LNCAP (cell line): ENCODE measurements around the gene CREB5.

Experiments used
- CTCF ChIP-seq: fragments of 450-650 bp; IDR thresholded peaks from 2 replicates; pipeline ENCODE4 v1.5.1; 2017; ENCODE audit warnings: mild to moderate bottlenecking

CREB5 gene

DNA sequence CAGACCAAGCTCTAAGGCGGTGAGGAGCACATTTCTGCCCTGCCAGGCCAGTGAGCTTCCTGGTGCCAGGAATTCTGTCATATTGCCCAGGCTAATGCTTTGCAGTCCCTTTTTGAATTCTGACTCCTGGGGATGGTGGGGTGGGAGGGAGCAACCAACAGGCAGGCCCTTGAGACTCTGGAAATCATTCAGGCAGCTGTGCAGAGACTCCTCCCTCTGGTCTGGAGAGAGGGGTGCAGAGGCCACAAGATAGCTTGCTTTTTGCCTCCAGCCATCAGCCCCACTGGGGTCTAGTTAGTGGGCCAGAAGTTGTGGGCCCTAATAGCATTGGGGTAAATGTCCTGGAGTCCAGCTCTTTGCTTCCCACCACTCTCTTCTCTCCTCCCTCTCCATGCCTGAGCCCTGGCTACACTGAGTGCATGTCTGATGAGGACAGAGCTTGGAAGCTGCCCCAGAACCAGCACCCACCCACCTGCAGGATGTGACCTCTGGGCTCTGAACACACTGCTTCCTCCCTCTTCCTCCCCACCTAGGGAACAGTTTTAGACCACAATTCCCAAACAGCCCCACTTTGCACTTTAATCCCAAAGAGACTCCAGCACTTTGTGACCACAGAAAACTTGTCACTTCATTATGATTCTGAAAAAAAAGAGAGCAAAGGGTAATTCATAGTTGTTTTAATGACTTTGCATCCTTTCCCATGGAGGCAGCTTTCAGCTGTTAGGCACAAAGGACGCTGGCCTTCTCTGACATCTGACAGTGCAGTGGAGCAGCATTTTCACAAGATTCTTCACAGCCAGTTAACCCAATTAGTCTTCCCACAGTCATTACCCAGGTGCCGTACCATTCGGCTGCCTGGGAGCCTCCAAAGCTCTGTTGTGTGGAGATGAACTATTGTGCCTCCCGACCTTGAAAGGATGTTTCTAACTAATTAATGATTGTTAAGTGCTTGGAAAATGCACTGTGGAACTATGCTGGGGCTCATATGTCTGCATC, 283.3 kb downstream of the CREB5 start:
- no peak for TF ChIP-seq CTCF

DNA sequence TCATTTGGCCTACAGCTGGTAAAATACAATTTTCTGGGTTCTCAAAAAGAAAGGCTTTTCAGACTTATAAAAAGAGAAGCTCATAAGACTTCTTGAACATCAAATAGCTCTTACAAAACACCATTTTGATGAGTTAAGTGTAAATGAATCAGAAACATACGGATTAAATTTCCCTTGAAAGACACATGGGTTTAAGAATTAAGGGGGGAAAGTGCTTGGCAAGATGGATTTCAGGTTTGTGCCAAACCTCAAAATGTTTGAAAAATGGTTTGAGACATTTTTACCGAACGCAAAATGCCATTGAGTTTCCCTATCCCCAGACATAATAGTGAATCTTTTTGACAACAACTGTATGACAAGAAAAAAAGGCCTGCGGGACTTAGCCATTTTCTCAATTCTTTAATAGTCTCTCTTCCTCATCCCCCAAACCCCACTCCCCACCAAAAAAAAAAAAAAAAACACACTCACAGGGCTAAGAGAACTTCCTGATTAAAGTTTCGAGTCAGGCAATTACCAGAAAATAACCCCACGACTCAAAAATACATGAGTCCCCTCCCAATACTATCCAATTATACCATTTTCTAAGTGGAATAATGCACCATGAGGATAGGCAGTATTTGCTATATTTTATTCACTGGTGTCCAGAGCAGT, 285.7 kb downstream of the CREB5 start:
- no peak for TF ChIP-seq CTCF

GRCh38 chr7:28698840-28699239, 286.5 kb downstream of the CREB5 start:
- no peak for TF ChIP-seq CTCF

- TF ChIP-seq CTCF, result no peak
Observed at GRCh38 chr7:28700096-28700495, 287.8 kb downstream of the CREB5 start.

DNA sequence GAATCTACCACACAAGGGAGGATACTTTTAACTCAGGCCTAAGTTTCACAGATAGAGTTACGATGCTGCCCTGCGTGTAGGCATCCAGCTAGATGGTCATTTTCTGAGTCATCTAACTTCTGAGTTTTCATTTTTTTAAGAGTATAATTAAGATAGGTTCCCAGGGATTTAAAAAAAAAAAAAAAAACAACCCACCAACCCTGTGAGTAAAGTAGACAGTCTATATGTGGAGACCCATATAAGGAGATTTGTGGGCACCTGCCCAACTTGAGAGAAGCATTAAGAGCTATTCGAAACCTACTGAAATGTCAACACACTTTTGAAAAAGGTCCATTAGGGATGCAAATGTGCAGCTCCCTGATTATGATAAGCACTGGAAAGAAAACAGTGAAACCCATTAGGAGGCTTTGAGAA, 288.5 kb downstream of the CREB5 start:
- no peak for TF ChIP-seq CTCF

DNA sequence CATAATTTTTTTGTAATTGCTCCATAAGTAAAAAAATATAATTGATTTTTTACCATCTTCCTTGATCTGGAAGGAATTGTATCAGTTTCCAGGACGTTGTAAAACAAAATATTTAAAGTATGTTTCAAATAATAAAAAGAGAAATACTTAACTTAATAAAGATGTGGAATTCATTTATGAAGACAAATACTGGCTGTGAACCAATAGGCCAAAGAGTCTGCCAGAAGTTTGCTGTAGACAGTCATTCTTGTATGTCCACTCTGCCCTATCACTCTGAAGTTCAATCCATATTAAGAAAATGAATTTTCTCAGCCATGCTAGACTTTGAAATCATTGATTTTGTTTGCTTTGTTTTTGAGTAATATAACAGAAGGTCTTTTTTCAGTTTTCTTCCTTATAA, 289.4 kb downstream of the CREB5 start:
- no peak for TF ChIP-seq CTCF

DNA sequence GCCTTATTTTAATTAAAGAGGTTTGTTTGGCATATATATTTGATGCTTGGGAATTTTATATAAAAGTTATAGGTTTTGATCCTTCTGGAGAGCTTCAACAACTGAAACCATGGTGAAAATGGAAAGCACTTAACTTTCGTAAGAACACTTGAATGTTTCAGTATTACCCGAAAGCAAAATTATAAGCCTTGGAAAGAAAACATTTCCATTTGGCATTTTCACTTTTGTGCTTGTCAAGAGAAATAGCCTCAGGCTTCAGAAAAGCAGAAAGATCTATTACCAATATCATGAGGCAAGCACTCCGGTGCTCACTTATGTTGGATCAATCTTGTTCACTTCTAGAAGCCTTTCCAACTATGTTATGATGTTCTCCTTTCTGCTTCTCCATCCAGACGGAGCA, 289.9 kb downstream of the CREB5 start:
- TF ChIP-seq CTCF, result no peak
